Measurements from ENCODE around the gene ZNF124. TPM values are rescaled to one million over a fixed set of nuclear protein-coding genes. Genes with fewer than 3 reads are reported as not detected.

Gene ZNF124
- total and polyA plus RNA-seq, 2 of the 13 experiments (the other 11 are each of a cell fraction or from before 2014, with no cell fraction given): 9.7 to 134 TPM

DNA sequence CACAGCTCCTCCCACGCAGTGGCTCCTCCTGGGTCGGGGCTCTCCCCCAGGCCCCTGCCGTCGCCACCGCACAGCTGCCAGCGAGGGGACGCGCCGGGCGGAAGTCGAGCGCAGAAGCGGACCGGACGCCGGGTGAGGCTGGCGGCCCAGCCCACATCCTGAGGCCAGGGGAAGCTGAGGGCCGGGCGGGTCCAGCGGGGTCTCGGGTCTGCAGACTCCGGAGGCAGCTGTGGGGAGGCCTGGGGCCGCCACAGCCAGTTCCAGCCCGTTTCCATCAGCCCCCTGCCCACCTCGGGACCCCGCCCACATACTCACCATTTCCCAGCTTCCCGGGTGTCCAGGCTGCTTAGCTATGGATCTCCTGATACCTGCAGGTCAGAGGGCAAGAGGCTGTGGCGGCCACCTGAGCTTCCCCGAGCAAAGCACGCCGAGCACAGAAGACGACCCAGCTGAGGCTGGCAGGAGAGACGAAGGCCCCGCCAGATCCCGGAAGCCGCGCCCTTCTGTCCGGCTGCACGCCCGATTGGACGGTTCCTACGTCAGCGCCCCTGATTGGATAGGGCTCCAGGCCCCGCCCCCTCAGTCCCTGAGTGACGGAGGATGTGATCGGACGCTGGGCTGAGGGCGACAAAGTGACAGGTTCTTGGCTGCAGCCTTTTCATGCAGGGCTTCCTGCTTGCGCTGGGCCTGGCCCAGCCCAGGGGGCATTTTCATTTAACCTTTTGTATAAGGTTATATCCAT is 38.7 kb upstream of the ZNF124 start (continued):
- TF ChIP-seq, protein P1, sequence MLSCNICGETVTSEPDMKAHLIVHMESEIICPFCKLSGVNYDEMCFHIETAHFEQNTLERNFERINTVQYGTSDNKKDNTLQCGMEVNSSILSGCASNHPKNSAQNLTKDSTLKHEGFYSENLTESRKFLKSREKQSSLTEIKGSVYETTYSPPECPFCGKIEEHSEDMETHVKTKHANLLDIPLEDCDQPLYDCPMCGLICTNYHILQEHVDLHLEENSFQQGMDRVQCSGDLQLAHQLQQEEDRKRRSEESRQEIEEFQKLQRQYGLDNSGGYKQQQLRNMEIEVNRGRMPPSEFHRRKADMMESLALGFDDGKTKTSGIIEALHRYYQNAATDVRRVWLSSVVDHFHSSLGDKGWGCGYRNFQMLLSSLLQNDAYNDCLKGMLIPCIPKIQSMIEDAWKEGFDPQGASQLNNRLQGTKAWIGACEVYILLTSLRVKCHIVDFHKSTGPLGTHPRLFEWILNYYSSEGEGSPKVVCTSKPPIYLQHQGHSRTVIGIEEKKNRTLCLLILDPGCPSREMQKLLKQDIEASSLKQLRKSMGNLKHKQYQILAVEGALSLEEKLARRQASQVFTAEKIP (CRISPR knock-in tag; IDR thresholded peaks at IDR 0.05; ENCODE audit: borderline replicate concordance): no peak
- TF ChIP-seq HNRNPK (IDR thresholded peaks at IDR 0.05; ENCODE audit: low read depth, low read length, poor library complexity, severe bottlenecking) (peak; percentile 38), MTA1 (CRISPR knock-in tag; IDR thresholded peaks at IDR 0.05; ENCODE audit: borderline replicate concordance) (peak; percentile 54; the same call in 1 of the 2 replicates), SCMH1 (CRISPR knock-in tag; IDR thresholded peaks at IDR 0.05; ENCODE audit: borderline replicate concordance) (no peak), DMAP1 (CRISPR knock-in tag; IDR thresholded peaks at IDR 0.05) (peak; percentile 61), ZNF292 (CRISPR knock-in tag; IDR thresholded peaks at IDR 0.05; ENCODE audit: borderline replicate concordance, low read depth) (peak; percentile 69; the same call in 1 of the 2 replicates), POLR2AphosphoS5 (IDR thresholded peaks at IDR 0.05; ENCODE audit: low read depth, low read length) (peak; percentile 80), ZNF224 (CRISPR knock-in tag; IDR thresholded peaks at IDR 0.05) (peak; percentile 50; the same call in 1 of the 2 replicates), ESRRA (CRISPR knock-in tag; IDR thresholded peaks at IDR 0.05; ENCODE audit: low read depth) (no peak; the same call in 1 of the 2 replicates), ZNF354B (CRISPR knock-in tag; IDR thresholded peaks at IDR 0.05) (no peak), ZNF7 (CRISPR knock-in tag; IDR thresholded peaks at IDR 0.05) (no peak), AHR (CRISPR knock-in tag; IDR thresholded peaks at IDR 0.05) (no peak), KDM4B (CRISPR knock-in tag; IDR thresholded peaks at IDR 0.05) (no peak), ZNF746 (CRISPR knock-in tag; IDR thresholded peaks at IDR 0.05) (0 out of 2 replicates have a peak, but pooled peaks have one; percentile 30), POLR2A (IDR thresholded peaks at IDR 0.05; ENCODE audit: insufficient read depth in 1 of 2, low read depth in 2 of 2, low read length in 2 of 2) (peak; percentile 74), ZNF709 (CRISPR knock-in tag; IDR thresholded peaks at IDR 0.05) (peak; percentile 59; the same call in 1 of the 2 replicates), ZNF878 (CRISPR knock-in tag; IDR thresholded peaks at IDR 0.05) (no peak), NFIC (IDR thresholded peaks at IDR 0.05; ENCODE audit: low read length) (no peak), TBX2 (CRISPR knock-in tag; IDR thresholded peaks at IDR 0.05; ENCODE audit: borderline replicate concordance) (peak; percentile 73), ZNF143 (CRISPR knock-in tag; IDR thresholded peaks at IDR 0.05) (no peak), GZF1 (CRISPR knock-in tag; IDR thresholded peaks at IDR 0.05) (no peak), EP300 (IDR thresholded peaks at IDR 0.05; ENCODE audit: low read depth in 2 of 2, low read length in 2 of 2) (no peak), EP300 (CRISPR knock-in tag; IDR thresholded peaks at IDR 0.05; ENCODE audit: borderline replicate concordance) (no peak), ATM (IDR thresholded peaks at IDR 0.05; ENCODE audit: borderline replicate concordance) (no peak), ZNF350 (CRISPR knock-in tag; IDR thresholded peaks at IDR 0.05; ENCODE audit: borderline replicate concordance, low read depth) (0 out of 2 replicates have a peak, but pooled peaks have one; percentile 51)
- TF ChIP-seq, protein P2, sequence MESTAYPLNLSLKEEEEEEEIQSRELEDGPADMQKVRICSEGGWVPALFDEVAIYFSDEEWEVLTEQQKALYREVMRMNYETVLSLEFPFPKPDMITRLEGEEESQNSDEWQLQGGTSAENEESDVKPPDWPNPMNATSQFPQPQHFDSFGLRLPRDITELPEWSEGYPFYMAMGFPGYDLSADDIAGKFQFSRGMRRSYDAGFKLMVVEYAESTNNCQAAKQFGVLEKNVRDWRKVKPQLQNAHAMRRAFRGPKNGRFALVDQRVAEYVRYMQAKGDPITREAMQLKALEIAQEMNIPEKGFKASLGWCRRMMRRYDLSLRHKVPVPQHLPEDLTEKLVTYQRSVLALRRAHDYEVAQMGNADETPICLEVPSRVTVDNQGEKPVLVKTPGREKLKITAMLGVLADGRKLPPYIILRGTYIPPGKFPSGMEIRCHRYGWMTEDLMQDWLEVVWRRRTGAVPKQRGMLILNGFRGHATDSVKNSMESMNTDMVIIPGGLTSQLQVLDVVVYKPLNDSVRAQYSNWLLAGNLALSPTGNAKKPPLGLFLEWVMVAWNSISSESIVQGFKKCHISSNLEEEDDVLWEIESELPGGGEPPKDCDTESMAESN (CRISPR knock-in tag; conservative IDR thresholded peaks at IDR 0.05): 0 out of 2 replicates have a peak, but pooled peaks have one; percentile 45
- TF ChIP-seq, protein P3, sequence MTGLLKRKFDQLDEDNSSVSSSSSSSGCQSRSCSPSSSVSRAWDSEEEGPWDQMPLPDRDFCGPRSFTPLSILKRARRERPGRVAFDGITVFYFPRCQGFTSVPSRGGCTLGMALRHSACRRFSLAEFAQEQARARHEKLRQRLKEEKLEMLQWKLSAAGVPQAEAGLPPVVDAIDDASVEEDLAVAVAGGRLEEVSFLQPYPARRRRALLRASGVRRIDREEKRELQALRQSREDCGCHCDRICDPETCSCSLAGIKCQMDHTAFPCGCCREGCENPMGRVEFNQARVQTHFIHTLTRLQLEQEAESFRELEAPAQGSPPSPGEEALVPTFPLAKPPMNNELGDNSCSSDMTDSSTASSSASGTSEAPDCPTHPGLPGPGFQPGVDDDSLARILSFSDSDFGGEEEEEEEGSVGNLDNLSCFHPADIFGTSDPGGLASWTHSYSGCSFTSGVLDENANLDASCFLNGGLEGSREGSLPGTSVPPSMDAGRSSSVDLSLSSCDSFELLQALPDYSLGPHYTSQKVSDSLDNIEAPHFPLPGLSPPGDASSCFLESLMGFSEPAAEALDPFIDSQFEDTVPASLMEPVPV (CRISPR knock-in tag; IDR thresholded peaks at IDR 0.05): 0 out of 2 replicates have a peak, but pooled peaks have one; percentile 58

Data from HepG2 (cell line).